Sigmoid colon (tissue), 7 donors: ENCODE measurements around the gene PDE4D. TPM values are rescaled to one million over a fixed set of nuclear protein-coding genes. Genes with fewer than 3 reads are reported as not detected.

Experiments used
- DNase-seq: peaks from one replicate; pipeline ENCODE4 v3.0.0-alpha.2; 2019
- H3K27ac ChIP-seq, 4 donors: fragments of 200-600 bp; sonication (generic); one replicate each; pipeline ENCODE4 v1.5.1; 2016 to 2019; ENCODE audit warnings: mild to moderate bottlenecking in 1 of 4
- H3K27me3 ChIP-seq, 3 donors: fragments of 200-600 bp; sonication (generic); one replicate each; pipeline ENCODE4 v1.5.1; 2019; ENCODE audit warnings: mild to moderate bottlenecking in 1 of 3
- H3K36me3 ChIP-seq, 4 donors: fragments of 200-600 bp; sonication (generic); one replicate each; pipeline ENCODE4 v1.5.1; 2016 to 2019
- H3K4me1 ChIP-seq, 4 donors: fragments of 200-600 bp; sonication (generic); one replicate each; pipeline ENCODE4 v1.5.1; 2017 to 2019
- H3K4me3 ChIP-seq, 4 donors: fragments of 200-600 bp; sonication (generic); one replicate each; pipeline ENCODE4 v1.5.1; 2017 to 2019; ENCODE audit warnings: mild to moderate bottlenecking in 2 of 4, moderate library complexity in 1 of 4
- H3K9me3 ChIP-seq, 4 donors: fragments of 200-600 bp in 3 of 4; sonication (generic) in 3 of 4; one replicate each; pipeline versions ENCODE4 v1.5.1 to v1.6.1; 2013 to 2019
- CTCF ChIP-seq, 4 experiments: fragments of 450-650 bp in 3 of 4; fragments of 200-600 bp in 1 of 4; IDR thresholded peaks; one replicate each; pipeline ENCODE4 v1.5.1; 2016 to 2019; ENCODE audit warnings: antibody characterized with exemption in 4 of 4, mild to moderate bottlenecking in 3 of 4, moderate library complexity in 2 of 4
- EP300 ChIP-seq, 4 donors: sonication (generic); formaldehyde crosslinking; IDR thresholded peaks; one replicate each; pipeline ENCODE4 v1.6.1; 2017; ENCODE audit warnings: antibody characterized with exemption in 4 of 4
- POLR2A ChIP-seq, 2 donors: fragments of 450-650 bp; IDR thresholded peaks; one replicate each; pipeline ENCODE4 v1.6.1; 2016; ENCODE audit warnings: antibody characterized with exemption in 2 of 2, mild to moderate bottlenecking in 2 of 2, moderate library complexity in 2 of 2
- POLR2AphosphoS5 ChIP-seq, 4 donors: sonication (generic); formaldehyde crosslinking; IDR thresholded peaks; one replicate each; pipeline ENCODE4 v1.6.1; 2017; ENCODE audit warnings: antibody characterized with exemption in 4 of 4
- WGBS, 2 donors: extraction: QIAGEN DNeasy Blood & Tissue Kit; methylation state at CpG; one replicate each; pipeline ENCODE4 v1.1.7; 2013; 5-methylcytosine and 5-hydroxymethylcytosine counted together
- intact Hi-C: fragments of 100-400 bp; cut with DNase I; formaldehyde crosslinking; loops from one replicate; pipeline ENCODE4 v1.15.1; 2023
- polyA plus RNA-seq, 3 donors: library from polyadenylated mRNA; stranded (reverse); fragments of 200-250 nt; gene quantifications; one replicate each; pipeline ENCODE4 v1.2.3, GENCODE V29; 2013
- total RNA-seq, 4 donors: library from RNA; depleted of rRNA; stranded (reverse); fragments of >200 nt; gene quantifications; one replicate each; pipeline ENCODE4 v1.1.0, GENCODE V29; 2016
- donor health status: healthy with polysubstance abuse.
- donor health status: Bipolar disorder and iron deficiency.
- donor health status: healthy.

PDE4D gene
- total and polyA plus RNA-seq, 7 donors: 6.0 to 289 (median 169) TPM

GRCh38 chr5:59814537-59814872 lies 79.0 kb downstream of the PDE4D start:
- WGBS, 2 donors: 80 to 89% methylated on average over 2 of the region's 2 CpGs
- Histone ChIP-seq H3K27me3 (no peaks in the 10 kb centered on the region), H3K4me1 (peaks cover 0 to 4% (median 0%) of the 10 kb centered on the region in 4 donors), H3K36me3 (no peaks in the 10 kb centered on the region), H3K27ac (no peak overlapping the region), H3K9me3 (no peaks in the 10 kb centered on the region), H3K4me3 (no peak overlapping the region)
- no peak for TF ChIP-seq POLR2A (IDR thresholded peaks at IDR 0.05)
- no peak for TF ChIP-seq EP300 (IDR thresholded peaks at IDR 0.05)
- no peak for TF ChIP-seq CTCF (IDR thresholded peaks at IDR 0.05)
- TF ChIP-seq POLR2AphosphoS5 (IDR thresholded peaks at IDR 0.05): no peak
- DNase-seq: no peak
- intact Hi-C loops: loop anchor here (5.0 kb wide), 2 partner anchors 833 to 853 kb away; no protein-coding TSS in a partner anchor

GRCh38 chr5:59813761-59814536 lies 79.6 kb downstream of the PDE4D start:
- 30 to 48% methylated on average over 8 of the region's 8 CpGs for WGBS, 2 donors
- intact Hi-C loops: loop anchor here (5.0 kb wide), 2 partner anchors 833 to 853 kb away; no protein-coding TSS in a partner anchor
- no peaks in the 10 kb centered on the region for H3K36me3 ChIP-seq
- no peak for TF ChIP-seq POLR2AphosphoS5 (IDR thresholded peaks at IDR 0.05)
- peak; percentile 16 to 54 (median 32) for TF ChIP-seq CTCF (IDR thresholded peaks at IDR 0.05)
- TF ChIP-seq POLR2A (IDR thresholded peaks at IDR 0.05): no peak
- no peak overlapping the region for H3K27ac ChIP-seq
- H3K4me1 ChIP-seq: peaks cover 0 to 4% (median 0%) of the 10 kb centered on the region in 4 donors
- no peak for DNase-seq
- H3K4me3 ChIP-seq: no peak overlapping the region
- no peaks in the 10 kb centered on the region for H3K9me3 ChIP-seq
- no peaks in the 10 kb centered on the region for H3K27me3 ChIP-seq

- Histone ChIP-seq H3K27ac (no peak overlapping the region), H3K4me1 (peaks cover 0 to 4% (median 0%) of the 10 kb centered on the region in 4 donors), H3K36me3 (no peaks in the 10 kb centered on the region), H3K4me3 (peak overlapping the region in 2 of 4 donors; percentile 16 to 26), H3K9me3 (no peaks in the 10 kb centered on the region), H3K27me3 (no peaks in the 10 kb centered on the region)
- DNase-seq: peak; percentile 85
- peak; percentile 64 to 90 (median 86) for TF ChIP-seq CTCF (IDR thresholded peaks at IDR 0.05)
- no peak for TF ChIP-seq EP300 (IDR thresholded peaks at IDR 0.05)
- intact Hi-C loops: loop anchor here (2.0 to 5.0 kb wide), 3 partner anchors 775 to 857 kb away; no protein-coding TSS in a partner anchor
- WGBS, 2 donors: 3 to 5% methylated on average over 14 of the region's 14 CpGs
Measured at GRCh38 chr5:59810041-59810440, 83.5 kb downstream of the PDE4D start.

GRCh38 chr5:59807806-59808205 lies 85.7 kb downstream of the PDE4D start:
- 83 to 94% methylated on average over 3 of the region's 3 CpGs for WGBS, 2 donors
- intact Hi-C loops: loop anchor here (2.0 kb wide), 1 partner anchor 575 kb away; no protein-coding TSS in a partner anchor
- no peaks in the 10 kb centered on the region for H3K36me3 ChIP-seq
- no peak overlapping the region for H3K4me3 ChIP-seq
- H3K27ac ChIP-seq: no peak overlapping the region
- H3K4me1 ChIP-seq: peaks cover 0 to 4% (median 0%) of the 10 kb centered on the region in 4 donors
- no peaks in the 10 kb centered on the region for H3K9me3 ChIP-seq
- no peak for TF ChIP-seq CTCF (IDR thresholded peaks at IDR 0.05)
- TF ChIP-seq POLR2A (IDR thresholded peaks at IDR 0.05): no peak
- TF ChIP-seq EP300 (IDR thresholded peaks at IDR 0.05): no peak
- TF ChIP-seq POLR2AphosphoS5 (IDR thresholded peaks at IDR 0.05): no peak
- H3K27me3 ChIP-seq: no peaks in the 10 kb centered on the region
- no peak for DNase-seq
